Panc1 (cell line): ENCODE data around the gene KERA. TPM values are rescaled to one million over a fixed set of nuclear protein-coding genes. Genes with fewer than 3 reads are reported as not detected.

Source experiments
- ATAC-seq: fragments of 200-7000 bp; cut with Tn5 transposase; 2 replicates; pipeline ENCODE4 v1.9.1; 2020; ENCODE audit warnings: mild to moderate bottlenecking, moderate library complexity
- BruUV-seq: library from RNA; stranded (reverse); fragments of 400-500 nt; replicated peaks from 2 replicates; lab custom pipeline; 2021; lab: Mats Ljungman, UMichigan
- CTCF ChIA-PET: fragments of 300-600 bp; sonication (Branson Sonifier 250); formaldehyde crosslinking; loops from one replicate; lab custom pipeline; 2022; ENCODE audit warnings: antibody characterized with exemption; lab: Charles Lee
- POLR2A ChIA-PET: fragments of 300-600 bp; sonication (Branson Sonifier 250); formaldehyde crosslinking; loops from one replicate; lab custom pipeline; 2022; ENCODE audit warnings: antibody characterized with exemption; lab: Charles Lee
- DNase-seq: peaks from one replicate; pipeline ENCODE4 v3.0.0-alpha.2; 2010; ENCODE audit warnings: low read depth, low spot score
- H3K27ac ChIP-seq: 2 replicates; pipeline ENCODE4 v1.5.1; 2011; ENCODE audit warnings: mild to moderate bottlenecking, low read length, inconsistent platforms
- H3K27me3 ChIP-seq: fragments of 200-500 bp; sonication (Bioruptor generic); 2 replicates; pipeline ENCODE4 v1.6.0; 2014; ENCODE audit warnings: low read length, inconsistent platforms; ENCODE audit not compliant: control insufficient read depth, insufficient read depth
- H3K36me3 ChIP-seq: fragments of 200-500 bp; sonication (Bioruptor generic); 2 replicates; pipeline ENCODE4 v1.5.1; 2014; ENCODE audit warnings: inconsistent platforms, mild to moderate bottlenecking, low read length, moderate library complexity; ENCODE audit not compliant: control insufficient read depth, insufficient read depth
- H3K4me1 ChIP-seq: 2 replicates; pipeline ENCODE4 v1.5.1; 2011; ENCODE audit warnings: inconsistent platforms, mild to moderate bottlenecking, low read length, moderate library complexity; ENCODE audit not compliant: control insufficient read depth, insufficient read depth
- H3K4me3 ChIP-seq, 2 experiments: 2 replicates each; pipeline ENCODE4 v1.5.1; 2011 to 2012; ENCODE audit warnings: low read depth in 2 of 2, low read length in 2 of 2, mild to moderate bottlenecking in 2 of 2, inconsistent platforms in 1 of 2, moderate library complexity in 1 of 2
- H3K9me3 ChIP-seq: fragments of 200-500 bp; sonication (Bioruptor generic); 2 replicates; pipeline ENCODE4 v1.5.1; 2014; ENCODE audit warnings: low read depth, mild to moderate bottlenecking, inconsistent platforms, low read length, moderate library complexity; ENCODE audit not compliant: control insufficient read depth, insufficient read depth
- POLR2AphosphoS5 ChIP-seq: IDR thresholded peaks from 2 replicates; pipeline ENCODE4 v1.6.1; 2012; ENCODE audit warnings: mild to moderate bottlenecking, low read depth, low read length, moderate library complexity
- REST ChIP-seq, 2 experiments: IDR thresholded peaks; 2 replicates each; pipeline ENCODE4 v1.6.1; 2011 to 2012; ENCODE audit warnings: low read depth in 2 of 2, control low read depth in 1 of 2, low read length in 1 of 2, mild to moderate bottlenecking in 1 of 2, moderate library complexity in 1 of 2; ENCODE audit not compliant: insufficient read depth in 1 of 2
- SIN3A ChIP-seq: IDR thresholded peaks from 2 replicates; pipeline ENCODE4 v1.6.1; 2012; ENCODE audit warnings: low read depth, mild to moderate bottlenecking, low read length, moderate library complexity, borderline replicate concordance; ENCODE audit not compliant: insufficient read depth
- TCF7L2 ChIP-seq: IDR thresholded peaks from 2 replicates; pipeline ENCODE4 v1.6.1; 2011; ENCODE audit warnings: mild to moderate bottlenecking, low read depth, low read length, inconsistent platforms
- in situ Hi-C: cut with HindIII; loops from 2 replicates; pipeline ENCODE4 v1.10.0; 2016; ENCODE audit warnings: low sequenced_read_pairs, low pct_unique_long_range_greater_than_20kb
- intact Hi-C: fragments of 100-400 bp; cut with micrococcal nuclease; formaldehyde crosslinking; loops from one replicate; pipeline ENCODE4 v1.10.0; 2022; ENCODE audit not compliant: unreplicated experiment
- total RNA-seq: library from RNA; stranded (reverse); gene quantifications from one replicate; pipeline ENCODE4 v1.2.1, GENCODE V29; 2021; ENCODE audit not compliant: unreplicated experiment
- TF ChIP-seq, protein P1 (sequence below): fragments of 450-650 bp; IDR thresholded peaks from 2 replicates; pipeline ENCODE4 v1.5.1; 2017; ENCODE audit warnings: mild to moderate bottlenecking

KERA gene
- total RNA-seq, 1 experiment from 2014 or later, result not detected

DNA sequence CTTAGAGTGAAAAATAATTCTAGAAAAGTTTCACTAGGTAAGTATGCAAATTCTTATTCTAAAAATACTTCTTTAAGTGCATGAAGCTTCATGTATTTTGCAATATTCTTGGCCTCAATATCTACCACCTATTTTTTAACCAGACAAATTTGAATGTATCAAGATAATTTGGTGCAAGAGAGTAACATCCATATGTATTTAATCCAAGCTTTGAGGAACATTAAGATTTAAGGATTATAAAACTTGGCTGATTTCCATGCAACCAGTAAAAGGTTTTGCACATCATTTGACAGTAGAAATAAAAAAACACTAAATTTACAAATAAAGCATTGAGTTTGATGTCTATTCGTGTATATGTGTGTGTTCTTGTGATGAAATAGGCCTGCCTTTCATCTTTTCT lies 45.8 kb upstream of the KERA start:
- ATAC-seq (no peak), DNase-seq (no peak)
- H3K4me1 ChIP-seq, result no peaks in the 10 kb centered on the region
- ChIA-PET POLR2A (no interaction called here), CTCF (no interaction called here)
- TF ChIP-seq POLR2AphosphoS5 (no peak), SIN3A (no peak), TCF7L2 (no peak), REST (IDR thresholded peaks at IDR 0.05; ENCODE audit: insufficient read depth in 1 of 2, low read depth in 2 of 2, low read length in 1 of 2) (no peak)
- TF ChIP-seq, protein P1, sequence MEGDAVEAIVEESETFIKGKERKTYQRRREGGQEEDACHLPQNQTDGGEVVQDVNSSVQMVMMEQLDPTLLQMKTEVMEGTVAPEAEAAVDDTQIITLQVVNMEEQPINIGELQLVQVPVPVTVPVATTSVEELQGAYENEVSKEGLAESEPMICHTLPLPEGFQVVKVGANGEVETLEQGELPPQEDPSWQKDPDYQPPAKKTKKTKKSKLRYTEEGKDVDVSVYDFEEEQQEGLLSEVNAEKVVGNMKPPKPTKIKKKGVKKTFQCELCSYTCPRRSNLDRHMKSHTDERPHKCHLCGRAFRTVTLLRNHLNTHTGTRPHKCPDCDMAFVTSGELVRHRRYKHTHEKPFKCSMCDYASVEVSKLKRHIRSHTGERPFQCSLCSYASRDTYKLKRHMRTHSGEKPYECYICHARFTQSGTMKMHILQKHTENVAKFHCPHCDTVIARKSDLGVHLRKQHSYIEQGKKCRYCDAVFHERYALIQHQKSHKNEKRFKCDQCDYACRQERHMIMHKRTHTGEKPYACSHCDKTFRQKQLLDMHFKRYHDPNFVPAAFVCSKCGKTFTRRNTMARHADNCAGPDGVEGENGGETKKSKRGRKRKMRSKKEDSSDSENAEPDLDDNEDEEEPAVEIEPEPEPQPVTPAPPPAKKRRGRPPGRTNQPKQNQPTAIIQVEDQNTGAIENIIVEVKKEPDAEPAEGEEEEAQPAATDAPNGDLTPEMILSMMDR, result no peak
- intact Hi-C loops (no loop called here), in situ Hi-C loops (no loop called here)
- no peak overlapping the region for H3K27ac ChIP-seq
- H3K36me3 ChIP-seq, result no peaks in the 10 kb centered on the region
- no peak overlapping the region for H3K4me3 ChIP-seq
- no TSS peak for BruUV-seq
- H3K9me3 ChIP-seq, result no peaks in the 10 kb centered on the region
- H3K27me3 ChIP-seq, result no peaks in the 10 kb centered on the region

- ChIA-PET CTCF (no interaction called here), POLR2A (no interaction called here)
- Histone ChIP-seq H3K27me3 (no peaks in the 10 kb centered on the region), H3K9me3 (no peaks in the 10 kb centered on the region), H3K27ac (no peak overlapping the region), H3K4me3 (no peak overlapping the region), H3K4me1 (no peaks in the 10 kb centered on the region), H3K36me3 (no peaks in the 10 kb centered on the region)
- in situ Hi-C loops, result no loop called here
- intact Hi-C loops, result no loop called here
- no TSS peak for BruUV-seq
- ATAC-seq, result no peak
- TF ChIP-seq REST (IDR thresholded peaks at IDR 0.05; ENCODE audit: insufficient read depth in 1 of 2, low read depth in 2 of 2, low read length in 1 of 2) (no peak), SIN3A (no peak), TCF7L2 (no peak), POLR2AphosphoS5 (no peak)
- TF ChIP-seq, protein P1, result no peak
- no peak for DNase-seq
Measured at GRCh38 chr12:91103101-91103500, 45.3 kb upstream of the KERA start.
